IMR-90 (cell line): Measurements from ENCODE around the gene KHK. TPM values are rescaled to one million over a fixed set of nuclear protein-coding genes. Genes with fewer than 3 reads are reported as not detected.

Experiments used
- ATAC-seq: fragments of 200-7000 bp; cut with Tn5 transposase; 2 replicates; pipeline ENCODE4 v1.9.1; 2020; ENCODE audit warnings: low read depth, mild to moderate bottlenecking, moderate library complexity
- BruUV-seq: library from RNA; stranded (reverse); fragments of 400-500 nt; replicated peaks from 2 replicates; lab custom pipeline; 2021; lab: Mats Ljungman, UMichigan
- CTCF ChIA-PET: fragments of 300-600 bp; formaldehyde crosslinking; extraction: SDS; loops from one replicate; lab custom pipeline; 2021; ENCODE audit warnings: antibody characterized with exemption; lab: Yijun Ruan, JAX
- POLR2A ChIA-PET: fragments of 300-600 bp; sonication (Branson Sonifier 250); formaldehyde crosslinking; loops from one replicate; lab custom pipeline; 2022; ENCODE audit warnings: antibody characterized with exemption; ENCODE audit not compliant: unreplicated experiment; lab: Charles Lee
- DNase-seq: peaks from one replicate; pipeline ENCODE4 v3.0.0; 2013
- H2AFZ ChIP-seq: replicated peaks from 2 replicates; pipeline ENCODE3; 2013; ENCODE audit warnings: low read length, mild to moderate bottlenecking; ENCODE audit not compliant: poor library complexity
- H2AK5ac ChIP-seq: 2 replicates; pipeline ENCODE4 v1.6.1; 2013; ENCODE audit warnings: low read depth, low read length, inconsistent platforms
- H2AK9ac ChIP-seq: replicated peaks from 2 replicates; pipeline ENCODE3; 2013; ENCODE audit warnings: mild to moderate bottlenecking, low read depth, low read length, moderate library complexity; ENCODE audit not compliant: poor library complexity
- H2BK120ac ChIP-seq: 2 replicates; pipeline ENCODE4 v1.6.1; 2013; ENCODE audit warnings: low read depth, low read length, inconsistent platforms
- H2BK15ac ChIP-seq: 3 replicates; pipeline ENCODE4 v1.6.1; 2013; ENCODE audit warnings: low read depth, low read length, inconsistent platforms
- H2BK20ac ChIP-seq: 2 replicates; pipeline ENCODE4 v1.6.1; 2013; ENCODE audit warnings: low read depth, mild to moderate bottlenecking, inconsistent platforms, low read length, moderate library complexity
- H2BK5ac ChIP-seq: 2 replicates; pipeline ENCODE4 v1.6.1; 2013; ENCODE audit warnings: mild to moderate bottlenecking, low read depth, low read length, inconsistent platforms; ENCODE audit not compliant: poor library complexity, severe bottlenecking
- H3K14ac ChIP-seq: replicated peaks from 2 replicates; pipeline ENCODE4 v1.6.1; 2013; ENCODE audit warnings: low read depth, low read length, inconsistent platforms
- H3K18ac ChIP-seq: 2 replicates; pipeline ENCODE4 v1.6.1; 2013; ENCODE audit warnings: low read depth, low read length, control low read depth
- H3K23ac ChIP-seq: 2 replicates; pipeline ENCODE4 v1.6.1; 2013; ENCODE audit warnings: low read depth, low read length, inconsistent platforms
- H3K27ac ChIP-seq: 2 replicates; pipeline ENCODE4 v1.5.1; 2013; ENCODE audit warnings: mild to moderate bottlenecking, control low read depth, low read length; ENCODE audit not compliant: insufficient read depth
- H3K27me3 ChIP-seq: 2 replicates; pipeline ENCODE4 v1.6.1; 2013; ENCODE audit warnings: low read length; ENCODE audit not compliant: control insufficient read depth, insufficient read depth
- H3K36me3 ChIP-seq: 2 replicates; pipeline ENCODE4 v1.6.1; 2013; ENCODE audit warnings: low read length, mixed read lengths; ENCODE audit not compliant: control insufficient read depth, insufficient read depth
- H3K4ac ChIP-seq: 2 replicates; pipeline ENCODE4 v1.6.1; 2013; ENCODE audit warnings: low read depth, low read length, inconsistent platforms
- H3K4me1 ChIP-seq: 2 replicates; pipeline ENCODE4 v1.6.1; 2013; ENCODE audit warnings: low read length, mixed read lengths; ENCODE audit not compliant: control insufficient read depth, insufficient read depth
- H3K4me2 ChIP-seq: 2 replicates; pipeline ENCODE4 v1.6.1; 2013; ENCODE audit warnings: low read depth, mild to moderate bottlenecking, control low read depth, low read length, moderate library complexity
- H3K4me3 ChIP-seq: 2 replicates; pipeline ENCODE4 v1.5.1; 2013; ENCODE audit warnings: low read depth, mild to moderate bottlenecking, control low read depth, low read length, moderate library complexity; ENCODE audit not compliant: insufficient read depth
- H3K56ac ChIP-seq: 2 replicates; pipeline ENCODE4 v1.6.1; 2013; ENCODE audit warnings: low read length, inconsistent platforms; ENCODE audit not compliant: insufficient read depth; ENCODE audit errors: extremely low read depth
- H3K79me1 ChIP-seq, 2 experiments: 2 replicates each; pipeline ENCODE4 v1.6.1; 2013; ENCODE audit warnings: low read length in 2 of 2, inconsistent platforms in 1 of 2, low read depth in 1 of 2
- H3K9ac ChIP-seq: 2 replicates; pipeline ENCODE4 v1.6.1; 2013; ENCODE audit warnings: low read depth, low read length, control low read depth
- H3K9me1 ChIP-seq: 2 replicates; pipeline ENCODE4 v1.6.1; 2013; ENCODE audit warnings: low read length, inconsistent platforms; ENCODE audit not compliant: insufficient read depth
- H3K9me3 ChIP-seq: 2 replicates; pipeline ENCODE4 v1.6.1; 2013; ENCODE audit warnings: low read length; ENCODE audit not compliant: control insufficient read depth, insufficient read depth
- H4K20me1 ChIP-seq: 2 replicates; pipeline ENCODE4 v1.6.1; 2013; ENCODE audit warnings: low read length, inconsistent platforms; ENCODE audit not compliant: insufficient read depth
- H4K5ac ChIP-seq: 2 replicates; pipeline ENCODE4 v1.6.1; 2013; ENCODE audit warnings: mild to moderate bottlenecking, low read depth, low read length, control low read depth
- H4K8ac ChIP-seq, 2 experiments: 2 replicates each; pipeline ENCODE4 v1.6.1; 2013; ENCODE audit warnings: low read depth in 2 of 2, low read length in 2 of 2, control low read depth in 1 of 2, inconsistent platforms in 1 of 2
- H4K91ac ChIP-seq: 2 replicates; pipeline ENCODE4 v1.6.1; 2013; ENCODE audit warnings: low read depth, low read length, inconsistent platforms; ENCODE audit not compliant: insufficient read depth
- BHLHE40 ChIP-seq: fragments of 150-350 bp; IDR thresholded peaks from 2 replicates; pipeline ENCODE4 v1.6.1; 2016; ENCODE audit warnings: mild to moderate bottlenecking, low read depth, low read length
- CHD1 ChIP-seq: IDR thresholded peaks from 2 replicates; pipeline ENCODE4 v1.6.1; 2012; ENCODE audit warnings: low read depth, low read length, improper control_type of control experiment
- FOS ChIP-seq: fragments of 150-350 bp; IDR thresholded peaks from 2 replicates; pipeline ENCODE4 v1.6.1; 2016; ENCODE audit warnings: low read depth, low read length
- MAFK ChIP-seq: IDR thresholded peaks from 2 replicates; pipeline ENCODE4 v1.6.1; 2012; ENCODE audit warnings: low read depth, low read length, improper control_type of control experiment
- MAZ ChIP-seq: IDR thresholded peaks from 2 replicates; pipeline ENCODE4 v1.6.1; 2012; ENCODE audit warnings: low read depth, mild to moderate bottlenecking, low read length, improper control_type of control experiment, moderate library complexity, borderline replicate concordance
- NFE2L2 ChIP-seq: fragments of 150-350 bp; IDR thresholded peaks from 2 replicates; pipeline ENCODE4 v1.6.1; 2016; ENCODE audit warnings: low read depth, mild to moderate bottlenecking, low read length
- RAD21 ChIP-seq: IDR thresholded peaks from 2 replicates; pipeline ENCODE4 v1.6.1; 2012; ENCODE audit warnings: low read length, improper control_type of control experiment
- RCOR1 ChIP-seq: IDR thresholded peaks from 2 replicates; pipeline ENCODE4 v1.6.1; 2012; ENCODE audit warnings: mild to moderate bottlenecking, low read length, improper control_type of control experiment; ENCODE audit not compliant: insufficient replicate concordance
- RFX5 ChIP-seq: IDR thresholded peaks from 2 replicates; pipeline ENCODE4 v1.8.0; 2012; ENCODE audit warnings: low read depth, mild to moderate bottlenecking, low read length, moderate library complexity
- USF2 ChIP-seq: fragments of 150-350 bp; IDR thresholded peaks from 2 replicates; pipeline ENCODE4 v1.6.1; 2017; ENCODE audit warnings: mild to moderate bottlenecking, antibody characterized with exemption, low read length, low read depth
- WGBS, 2 experiments: methylation state at CpG; one replicate each; pipeline versions ENCODE4 v1.1.5 to v1.1.7; 2013; ENCODE audit warnings: missing lambda C conversion rate in 2 of 2; ENCODE audit not compliant: insufficient read length in 1 of 2; ENCODE audit errors: extremely low coverage in 2 of 2; 5-methylcytosine and 5-hydroxymethylcytosine counted together
- dilution Hi-C: fragments of 300-500 bp; cut with HindIII; formaldehyde crosslinking; loops from one replicate; pipeline ENCODE4 v1.14.3; 2018; ENCODE audit warnings: low sequenced_read_pairs; ENCODE audit not compliant: unreplicated experiment
- in situ Hi-C: fragments of 300-500 bp; cut with MboI; formaldehyde crosslinking; loops from 3 replicates; pipeline ENCODE4 v1.14.3; 2019; ENCODE audit warnings: low sequenced_read_pairs, inconsistent platforms, mixed read lengths
- intact Hi-C: fragments of 100-400 bp; cut with micrococcal nuclease; formaldehyde crosslinking; loops from 2 replicates; pipeline ENCODE4 v1.10.0; 2022
- polyA plus RNA-seq, 3 experiments: library from polyadenylated mRNA; depleted of rRNA; stranded (reverse); fragments of >200 nt; gene quantifications; 2 replicates each; pipeline ENCODE4 v1.2.3, GENCODE V29; 2012; ENCODE audit warnings: low replicate concordance in 1 of 3
- total RNA-seq: library from RNA; depleted of rRNA; stranded (reverse); fragments of >200 nt; gene quantifications from 2 replicates; pipeline ENCODE4 v1.2.3, GENCODE V29; 2012
- TF ChIP-seq, protein P1 (sequence below): fragments of 150-350 bp; IDR thresholded peaks from 2 replicates; pipeline ENCODE4 v1.6.1; 2016; ENCODE audit warnings: low read depth, mild to moderate bottlenecking, low read length, moderate library complexity, borderline replicate concordance

The KHK gene
- total and polyA plus RNA-seq, 2 of the 4 experiments (the other 2 are of a cell fraction) = 0.72 to 0.82 TPM

- TF ChIP-seq, protein P1, sequence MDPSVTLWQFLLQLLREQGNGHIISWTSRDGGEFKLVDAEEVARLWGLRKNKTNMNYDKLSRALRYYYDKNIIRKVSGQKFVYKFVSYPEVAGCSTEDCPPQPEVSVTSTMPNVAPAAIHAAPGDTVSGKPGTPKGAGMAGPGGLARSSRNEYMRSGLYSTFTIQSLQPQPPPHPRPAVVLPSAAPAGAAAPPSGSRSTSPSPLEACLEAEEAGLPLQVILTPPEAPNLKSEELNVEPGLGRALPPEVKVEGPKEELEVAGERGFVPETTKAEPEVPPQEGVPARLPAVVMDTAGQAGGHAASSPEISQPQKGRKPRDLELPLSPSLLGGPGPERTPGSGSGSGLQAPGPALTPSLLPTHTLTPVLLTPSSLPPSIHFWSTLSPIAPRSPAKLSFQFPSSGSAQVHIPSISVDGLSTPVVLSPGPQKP = no peak
- no peak for TF ChIP-seq CHD1
Measured at GRCh38 chr2:27051902-27052645, 34.5 kb upstream of the KHK start (continued).

- dilution Hi-C loops (no loop called here), in situ Hi-C loops (no loop called here), intact Hi-C loops (no loop called here)
- no peak overlapping the region for H3K14ac ChIP-seq
- H3K9me1 ChIP-seq = peaks cover 12% of the 10 kb centered on the region
- H2AK9ac ChIP-seq = no peak overlapping the region
- no peak overlapping the region for H3K56ac ChIP-seq
- H2BK20ac ChIP-seq = no peak overlapping the region
- 63% methylated on average over 4 of the region's 11 CpGs; no CpG with 5 or more reads in 1 of the 2 experiments for WGBS, 2 experiments
- no peak overlapping the region for H4K8ac ChIP-seq
- H3K36me3 ChIP-seq = peaks cover 29% of the 10 kb centered on the region
- no peak overlapping the region for H2AFZ ChIP-seq
- H4K20me1 ChIP-seq = peaks cover 13% of the 10 kb centered on the region
- peaks cover 0 to 26% of the 10 kb centered on the region in 2 experiments; a peak in 2 of 4 replicates for H3K79me1 ChIP-seq
- H2BK15ac ChIP-seq = no peak overlapping the region
- no peak overlapping the region for H3K9ac ChIP-seq
- no peak overlapping the region for H2AK5ac ChIP-seq
- H3K27me3 ChIP-seq = no peaks in the 10 kb centered on the region
- H4K91ac ChIP-seq = no peak overlapping the region
- no peak overlapping the region for H3K18ac ChIP-seq
- H3K4me3 ChIP-seq = no peak overlapping the region
- ChIA-PET POLR2A (no interaction called here), CTCF (no interaction called here)
- no peak overlapping the region for H3K4ac ChIP-seq
- no TSS peak for BruUV-seq
- no peak overlapping the region for H2BK120ac ChIP-seq
- no peaks in the 10 kb centered on the region for H3K9me3 ChIP-seq
- ATAC-seq (no peak), DNase-seq (no peak)
- no peak overlapping the region for H3K27ac ChIP-seq
- H2BK5ac ChIP-seq = no peak overlapping the region
- no peak overlapping the region for H4K5ac ChIP-seq
- H3K4me1 ChIP-seq = peaks cover 5% of the 10 kb centered on the region
- no peak overlapping the region for H3K23ac ChIP-seq
- TF ChIP-seq, protein P1 = no peak
- TF ChIP-seq RAD21 (no peak), NFE2L2 (no peak), RFX5 (no peak), MAZ (no peak), CHD1 (no peak), MAFK (no peak), BHLHE40 (no peak), FOS (no peak), USF2 (no peak), RCOR1 (no peak)
- H3K4me2 ChIP-seq = no peak overlapping the region
Measured at GRCh38 chr2:27053321-27053720, 33.3 kb upstream of the KHK start.
